GM19240 (cell line): Measurements from ENCODE around the gene DOC2A.

Experiments used
- DNase-seq: peaks from one replicate; pipeline ENCODE4 v3.0.0; 2011; ENCODE audit warnings: low spot score; ENCODE audit not compliant: insufficient read length

Gene DOC2A

GRCh38 chr16:30005341-30006094, 5.3 kb downstream of the DOC2A start:
- DNase-seq = peak; percentile 71

GRCh38 chr16:30004811-30005242, 6.0 kb downstream of the DOC2A start:
- no peak for DNase-seq

- DNase-seq = no peak
Observed at GRCh38 chr16:30004424-30004776, 6.4 kb downstream of the DOC2A start.

- DNase-seq = no peak
Observed at GRCh38 chr16:30003670-30004423, 7.0 kb downstream of the DOC2A start.

- DNase-seq = no peak
Observed at GRCh38 chr16:30002614-30003346, 8.0 kb downstream of the DOC2A start.

- DNase-seq = no peak
Observed at GRCh38 chr16:30000735-30001631, 9.8 kb downstream of the DOC2A start.

GRCh38 chr16:29999605-30000004, 11.2 kb downstream of the DOC2A start:
- DNase-seq = no peak

GRCh38 chr16:29996766-29997250, 14.0 kb downstream of the DOC2A start:
- no peak for DNase-seq

GRCh38 chr16:29995911-29996765, 14.7 kb downstream of the DOC2A start, which contains the start of gene INO80E:
Gene INO80E (plus strand): TSS chr16:29996241. CDS start chr16:29996311, 70 bp downstream.
- DNase-seq = peak; percentile 100

GRCh38 chr16:29995324-29995910, 15.4 kb downstream of the DOC2A start, which contains the start of gene HIRIP3:
Gene HIRIP3 (minus strand): TSS chr16:29995617. CDS start chr16:29995605, 12 bp downstream.
- DNase-seq = peak; percentile 95

GRCh38 chr16:29994600-29995323, 16.1 kb downstream of the DOC2A start:
- peak; percentile 88 for DNase-seq

- no peak for DNase-seq
Observed at GRCh38 chr16:29993903-29994599, 16.8 kb downstream of the DOC2A start.

GRCh38 chr16:29993191-29993902, 17.5 kb downstream of the DOC2A start:
- DNase-seq = no peak

GRCh38 chr16:29992344-29992967, 18.4 kb downstream of the DOC2A start:
- no peak for DNase-seq

GRCh38 chr16:29991571-29991904, 19.3 kb downstream of the DOC2A start:
- no peak for DNase-seq

GRCh38 chr16:29990883-29991570, 19.8 kb downstream of the DOC2A start:
- DNase-seq = no peak
